Central memory CD8-positive, alpha-beta T cell (primary cell): ENCODE results near the gene GOLIM4.

Experiments
- ATAC-seq: fragments of 150-1000 bp; cut with Tn5 transposase; replicated peaks from 2 replicates; pipeline ENCODE4 v1.10.0; 2022; ENCODE audit warnings: mild to moderate bottlenecking, moderate FRiP score, moderate number of reproducible peaks; ENCODE audit not compliant: poor library complexity, severe bottlenecking; ENCODE audit errors: extremely low read depth
- DNase-seq, 2 donors: peaks; one replicate each; pipeline ENCODE4 v3.0.0; 2021; ENCODE audit warnings: low spot score in 2 of 2
- H3K27ac Mint-ChIP-seq: one replicate; pipeline ENCODE4 v1.8.0; 2022; ENCODE audit warnings: low read depth, mild to moderate bottlenecking, moderate library complexity, mixed read lengths
- H3K27me3 Mint-ChIP-seq: one replicate; pipeline ENCODE4 v1.8.0; 2022; ENCODE audit warnings: mixed read lengths
- H3K36me3 Mint-ChIP-seq: one replicate; pipeline ENCODE4 v1.8.0; 2022; ENCODE audit warnings: mild to moderate bottlenecking, moderate library complexity, mixed read lengths; ENCODE audit not compliant: insufficient read depth
- H3K4me1 Mint-ChIP-seq: one replicate; pipeline ENCODE4 v1.8.0; 2022; ENCODE audit warnings: mixed read lengths
- H3K4me3 Mint-ChIP-seq: one replicate; pipeline ENCODE4 v1.8.0; 2022; ENCODE audit warnings: mild to moderate bottlenecking, moderate library complexity, mixed read lengths
- H3K9me3 Mint-ChIP-seq: one replicate; pipeline ENCODE4 v1.8.0; 2022; ENCODE audit warnings: mixed read lengths

The GOLIM4 gene

GRCh38 chr3:168117853-168118313 is 22.2 kb upstream of the GOLIM4 start:
- DNase-seq (no peak), ATAC-seq (no peak)
- H3K36me3 Mint-ChIP-seq = no peaks in the 10 kb centered on the region
- H3K27me3 Mint-ChIP-seq = no peaks in the 10 kb centered on the region
- no peak overlapping the region for H3K4me3 Mint-ChIP-seq
- H3K9me3 Mint-ChIP-seq = no peaks in the 10 kb centered on the region
- H3K4me1 Mint-ChIP-seq = no peaks in the 10 kb centered on the region
- H3K27ac Mint-ChIP-seq = no peak overlapping the region

GRCh38 chr3:168117059-168117458 is 21.3 kb upstream of the GOLIM4 start:
- Mint-ChIP-seq H3K9me3 (no peaks in the 10 kb centered on the region), H3K4me3 (no peak overlapping the region), H3K27me3 (no peaks in the 10 kb centered on the region), H3K27ac (no peak overlapping the region), H3K4me1 (no peaks in the 10 kb centered on the region), H3K36me3 (no peaks in the 10 kb centered on the region)
- ATAC-seq = no peak
- no peak for DNase-seq

GRCh38 chr3:168116279-168116678 is 20.6 kb upstream of the GOLIM4 start:
- H3K4me1 Mint-ChIP-seq = no peaks in the 10 kb centered on the region
- H3K27me3 Mint-ChIP-seq = no peaks in the 10 kb centered on the region
- no peak for ATAC-seq

GRCh38 chr3:168113848-168114247 is 18.1 kb upstream of the GOLIM4 start:
- ATAC-seq (no peak), DNase-seq (no peak)
- Mint-ChIP-seq H3K36me3 (no peaks in the 10 kb centered on the region), H3K27me3 (no peaks in the 10 kb centered on the region), H3K4me1 (no peaks in the 10 kb centered on the region), H3K9me3 (no peaks in the 10 kb centered on the region), H3K27ac (no peak overlapping the region), H3K4me3 (no peak overlapping the region)

More at GRCh38 chr3:168116279-168116678, 20.6 kb upstream of the GOLIM4 start:
- H3K36me3 Mint-ChIP-seq = no peaks in the 10 kb centered on the region
- no peak overlapping the region for H3K4me3 Mint-ChIP-seq
- no peak for DNase-seq
- H3K27ac Mint-ChIP-seq = no peak overlapping the region
- no peaks in the 10 kb centered on the region for H3K9me3 Mint-ChIP-seq

- ATAC-seq (no peak), DNase-seq (no peak)
- no peaks in the 10 kb centered on the region for H3K9me3 Mint-ChIP-seq
- H3K36me3 Mint-ChIP-seq = no peaks in the 10 kb centered on the region
- H3K27ac Mint-ChIP-seq = no peak overlapping the region
- H3K27me3 Mint-ChIP-seq = no peaks in the 10 kb centered on the region
- no peak overlapping the region for H3K4me3 Mint-ChIP-seq
- H3K4me1 Mint-ChIP-seq = no peaks in the 10 kb centered on the region
Observed at GRCh38 chr3:168112894-168113293, 17.2 kb upstream of the GOLIM4 start.

GRCh38 chr3:168104361-168104760 is 8.6 kb upstream of the GOLIM4 start:
- DNase-seq (no peak), ATAC-seq (no peak)
- Mint-ChIP-seq H3K27ac (no peak overlapping the region), H3K4me1 (no peaks in the 10 kb centered on the region), H3K4me3 (no peak overlapping the region), H3K36me3 (no peaks in the 10 kb centered on the region), H3K27me3 (no peaks in the 10 kb centered on the region), H3K9me3 (peaks cover 5% of the 10 kb centered on the region)

- H3K27ac Mint-ChIP-seq = no peak overlapping the region
- DNase-seq = no peak
- H3K9me3 Mint-ChIP-seq = peaks cover 5% of the 10 kb centered on the region
- ATAC-seq = no peak
- no peaks in the 10 kb centered on the region for H3K27me3 Mint-ChIP-seq
- no peaks in the 10 kb centered on the region for H3K36me3 Mint-ChIP-seq
- H3K4me1 Mint-ChIP-seq = no peaks in the 10 kb centered on the region
- H3K4me3 Mint-ChIP-seq = no peak overlapping the region
Observed at GRCh38 chr3:168102735-168103410, 7.1 kb upstream of the GOLIM4 start.

GRCh38 chr3:168100777-168101492 is 5.2 kb upstream of the GOLIM4 start:
- Mint-ChIP-seq H3K4me3 (no peak overlapping the region), H3K27ac (no peak overlapping the region), H3K36me3 (no peaks in the 10 kb centered on the region), H3K27me3 (no peaks in the 10 kb centered on the region), H3K4me1 (no peaks in the 10 kb centered on the region), H3K9me3 (no peaks in the 10 kb centered on the region)
- DNase-seq (no peak), ATAC-seq (no peak)

GRCh38 chr3:168097381-168097780 is 1.7 kb upstream of the GOLIM4 start:
- Mint-ChIP-seq H3K4me1 (no peaks in the 10 kb centered on the region), H3K4me3 (no peak overlapping the region)

GRCh38 chr3:168096210-168096652 is 507 bp upstream of the GOLIM4 start:
- DNase-seq (no peak), ATAC-seq (no peak)
- Mint-ChIP-seq H3K9me3 (no peaks in the 10 kb centered on the region), H3K27ac (no peak overlapping the region), H3K4me3 (peak overlapping the region; percentile 67), H3K36me3 (no peaks in the 10 kb centered on the region), H3K27me3 (peaks cover 14% of the 10 kb centered on the region), H3K4me1 (no peaks in the 10 kb centered on the region)

More at GRCh38 chr3:168097381-168097780, 1.7 kb upstream of the GOLIM4 start:
- no peaks in the 10 kb centered on the region for H3K9me3 Mint-ChIP-seq
- no peak for DNase-seq
- no peaks in the 10 kb centered on the region for H3K36me3 Mint-ChIP-seq
- ATAC-seq = no peak
- H3K27me3 Mint-ChIP-seq = peaks cover 9% of the 10 kb centered on the region
- H3K27ac Mint-ChIP-seq = no peak overlapping the region

- ATAC-seq (peak; percentile 50), DNase-seq (no peak)
- Mint-ChIP-seq H3K27me3 (peaks cover 26% of the 10 kb centered on the region), H3K4me1 (no peaks in the 10 kb centered on the region), H3K36me3 (no peaks in the 10 kb centered on the region), H3K27ac (no peak overlapping the region), H3K9me3 (no peaks in the 10 kb centered on the region), H3K4me3 (peak overlapping the region; percentile 67)
Observed at GRCh38 chr3:168094877-168095610, 680 bp downstream of the GOLIM4 start.

- H3K9me3 Mint-ChIP-seq = no peaks in the 10 kb centered on the region
- no peak for ATAC-seq
- H3K4me3 Mint-ChIP-seq = peak overlapping the region; percentile 67
- no peak for DNase-seq
- no peaks in the 10 kb centered on the region for H3K36me3 Mint-ChIP-seq
- no peak overlapping the region for H3K27ac Mint-ChIP-seq
- H3K4me1 Mint-ChIP-seq = no peaks in the 10 kb centered on the region
- H3K27me3 Mint-ChIP-seq = peaks cover 26% of the 10 kb centered on the region
Observed at GRCh38 chr3:168094580-168094876, 1.2 kb downstream of the GOLIM4 start.

GRCh38 chr3:168093790-168094189 is 1.9 kb downstream of the GOLIM4 start:
- Mint-ChIP-seq H3K27ac (no peak overlapping the region), H3K9me3 (no peaks in the 10 kb centered on the region), H3K4me1 (no peaks in the 10 kb centered on the region), H3K36me3 (no peaks in the 10 kb centered on the region), H3K4me3 (no peak overlapping the region), H3K27me3 (peaks cover 26% of the 10 kb centered on the region)
- ATAC-seq (no peak), DNase-seq (no peak)
